CD8-positive, alpha-beta memory T cell (primary cell): ENCODE measurements around the gene BICRAL. TPM values are rescaled to one million over a fixed set of nuclear protein-coding genes. Genes with fewer than 3 reads are reported as not detected.
"Not testable (repeated sequence)": the region's sequence is repeated elsewhere in the genome, so short reads cannot be mapped to it uniquely, and the experiment has no call there.

Source experiments
- CTCF ChIA-PET: fragments of 350-600 bp; sonication (Branson Sonifier 250); formaldehyde crosslinking; loops from one replicate; lab custom pipeline; 2021; ENCODE audit warnings: antibody characterized with exemption; lab: Charles Lee
- POLR2A ChIA-PET: fragments of 350-600 bp; sonication (Branson Sonifier 250); formaldehyde crosslinking; loops from one replicate; lab custom pipeline; 2021; ENCODE audit warnings: antibody characterized with exemption; lab: Charles Lee
- DNase-seq, 5 donors: peaks; one replicate each; pipeline versions ENCODE4 v3.0.0 to v3.0.0-alpha.2; 2020 to 2022; ENCODE audit warnings: mixed read lengths in 1 of 5
- H3K27ac ChIP-seq: one replicate; pipeline ENCODE4 v1.7.0; 2013; ENCODE audit warnings: low read depth, mild to moderate bottlenecking, low read length, moderate library complexity
- H3K27me3 ChIP-seq: 2 replicates; pipeline ENCODE4 v1.7.0; 2013; ENCODE audit warnings: low read length, mild to moderate bottlenecking; ENCODE audit not compliant: insufficient read depth, poor library complexity, severe bottlenecking
- H3K36me3 ChIP-seq: 2 replicates; pipeline ENCODE4 v1.7.0; 2013; ENCODE audit warnings: mild to moderate bottlenecking, low read length, moderate library complexity; ENCODE audit not compliant: insufficient read depth
- H3K4me1 ChIP-seq: 2 replicates; pipeline ENCODE4 v1.7.0; 2013; ENCODE audit warnings: mild to moderate bottlenecking, low read length, moderate library complexity; ENCODE audit not compliant: insufficient read depth
- H3K4me3 ChIP-seq: 2 replicates; pipeline ENCODE4 v1.7.0; 2013; ENCODE audit warnings: mild to moderate bottlenecking, low read length
- H3K9me3 ChIP-seq: 2 replicates; pipeline ENCODE4 v1.7.0; 2013; ENCODE audit warnings: mild to moderate bottlenecking, low read length
- H3K27ac Mint-ChIP-seq, 8 donors: one replicate each; pipeline ENCODE4 v1.8.0; 2020 to 2021; ENCODE audit warnings: mixed read lengths in 8 of 8, mild to moderate bottlenecking in 6 of 8, inconsistent platforms in 3 of 8, moderate library complexity in 3 of 8
- H3K27me3 Mint-ChIP-seq, 2 donors: one replicate each; pipeline ENCODE4 v1.8.0; 2020 to 2021; ENCODE audit warnings: mixed read lengths in 2 of 2, mild to moderate bottlenecking in 1 of 2, moderate library complexity in 1 of 2
- H3K36me3 Mint-ChIP-seq, 3 donors: one replicate each; pipeline ENCODE4 v1.8.0; 2020 to 2021; ENCODE audit warnings: mixed read lengths in 3 of 3, inconsistent platforms in 1 of 3, mild to moderate bottlenecking in 1 of 3
- H3K4me1 Mint-ChIP-seq, 3 donors: one replicate each; pipeline ENCODE4 v1.8.0; 2020 to 2021; ENCODE audit warnings: mixed read lengths in 3 of 3, inconsistent platforms in 1 of 3, mild to moderate bottlenecking in 1 of 3
- H3K4me3 Mint-ChIP-seq, 7 donors: one replicate each; pipeline ENCODE4 v1.8.0; 2020 to 2021; ENCODE audit warnings: mixed read lengths in 7 of 7, mild to moderate bottlenecking in 6 of 7, moderate library complexity in 4 of 7, inconsistent platforms in 2 of 7
- H3K9me3 Mint-ChIP-seq, 5 donors: one replicate each; pipeline ENCODE4 v1.8.0; 2020 to 2022; ENCODE audit warnings: mixed read lengths in 5 of 5, mild to moderate bottlenecking in 3 of 5, moderate library complexity in 2 of 5, inconsistent platforms in 1 of 5
- polyA plus RNA-seq: library from polyadenylated mRNA; unstranded; fragments of 300-500 nt; fragmentation: Illumina TruSeq; gene quantifications from one replicate; pipeline ENCODE4 v1.2.3, GENCODE V29; 2021
- total RNA-seq, 2 experiments: library from RNA; stranded (reverse); gene quantifications; one replicate each; pipeline ENCODE4 v1.2.3, GENCODE V29; 2021

BICRAL gene
- total and polyA plus RNA-seq, 3 experiments from 2014 or later, result 6.8 to 16.8 (median 15.9) TPM

DNA sequence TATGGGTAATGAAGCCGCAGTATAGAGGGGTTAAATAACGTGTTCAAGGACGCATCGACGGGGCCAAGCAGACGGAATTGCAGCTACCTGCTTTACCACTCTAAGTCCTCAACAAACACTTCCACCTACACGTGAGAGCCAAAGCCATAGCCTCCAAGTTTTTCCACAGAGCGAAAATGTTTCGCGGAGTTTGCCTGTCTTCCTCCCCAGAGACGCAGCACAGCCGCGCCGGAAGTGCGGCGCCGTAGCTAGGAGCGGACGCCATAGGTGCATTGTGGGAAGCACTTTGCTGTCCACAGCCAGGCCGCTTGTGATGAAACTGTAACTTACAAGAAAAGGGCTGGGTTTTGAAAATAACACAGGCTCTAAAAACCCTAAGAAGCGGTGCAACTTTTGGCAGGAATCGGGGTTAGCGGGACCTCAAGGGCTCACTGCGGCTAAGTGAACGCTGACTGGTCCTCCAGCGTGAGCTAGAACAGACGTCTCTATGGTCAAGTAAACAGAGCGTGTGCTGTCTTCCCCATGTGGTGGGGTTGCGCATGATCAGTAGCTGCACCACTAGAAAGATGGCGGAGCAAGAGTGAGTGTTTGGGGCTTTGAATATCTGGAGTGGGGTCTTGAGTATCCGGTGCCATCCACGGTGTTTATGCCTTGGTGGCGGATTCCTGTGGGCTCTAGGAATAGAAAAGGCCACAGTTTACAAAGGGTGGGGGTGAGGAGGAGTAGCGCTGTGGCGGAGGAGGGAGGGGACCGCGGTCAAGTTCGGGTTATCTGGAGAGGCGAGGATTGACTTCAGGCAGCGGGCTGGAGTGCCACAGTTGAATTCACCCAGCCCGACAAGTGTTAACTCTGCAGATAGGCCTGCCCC, 97.8 kb downstream of the BICRAL start, which contains the start of gene RPL7L1:
Gene RPL7L1 (plus strand): TSS at position 245 of the 868 bp plus-strand sequence. CDS start 295 bp downstream, at position 540.
- Mint-ChIP-seq H3K9me3 (no peaks in the 10 kb centered on the region), H3K4me1 (peaks cover 24 to 33% (median 33%) of the 10 kb centered on the region in 3 donors), H3K36me3 (peaks cover 5 to 42% (median 13%) of the 10 kb centered on the region in 3 donors), H3K4me3 (peak within 1 kb of the TSS; percentile 91 to 99 (median 99)), H3K27ac (peak within 1 kb of the TSS; percentile 89 to 100 (median 99)), H3K27me3 (no peaks in the 10 kb centered on the region)
- no peaks in the 10 kb centered on the region for H3K27me3 ChIP-seq
- peak within 1 kb of the TSS; percentile 96 for H3K27ac ChIP-seq
- H3K9me3 ChIP-seq, result no peaks in the 10 kb centered on the region
- ChIA-PET CTCF (interaction anchor here (1.1 to 4.0 kb wide), 13 partner anchors 11 to 264 kb away, joined by 3 to 43 read pairs (median 5); partner anchors contain the start of genes BICRAL, CNPY3 and TBCC), POLR2A (interaction anchor here (1.1 to 3.1 kb wide), 12 partner anchors 12 to 218 kb away, joined by 3 to 40 read pairs (median 6); partner anchors contain the start of genes BICRAL, CNPY3 and TBCC)
- peaks cover 14% of the 10 kb centered on the region for H3K36me3 ChIP-seq
- peak; percentile 71 to 92 (median 88) for DNase-seq
- peak within 1 kb of the TSS; percentile 94 for H3K4me3 ChIP-seq
- H3K4me1 ChIP-seq, result peaks cover 12% of the 10 kb centered on the region

DNA sequence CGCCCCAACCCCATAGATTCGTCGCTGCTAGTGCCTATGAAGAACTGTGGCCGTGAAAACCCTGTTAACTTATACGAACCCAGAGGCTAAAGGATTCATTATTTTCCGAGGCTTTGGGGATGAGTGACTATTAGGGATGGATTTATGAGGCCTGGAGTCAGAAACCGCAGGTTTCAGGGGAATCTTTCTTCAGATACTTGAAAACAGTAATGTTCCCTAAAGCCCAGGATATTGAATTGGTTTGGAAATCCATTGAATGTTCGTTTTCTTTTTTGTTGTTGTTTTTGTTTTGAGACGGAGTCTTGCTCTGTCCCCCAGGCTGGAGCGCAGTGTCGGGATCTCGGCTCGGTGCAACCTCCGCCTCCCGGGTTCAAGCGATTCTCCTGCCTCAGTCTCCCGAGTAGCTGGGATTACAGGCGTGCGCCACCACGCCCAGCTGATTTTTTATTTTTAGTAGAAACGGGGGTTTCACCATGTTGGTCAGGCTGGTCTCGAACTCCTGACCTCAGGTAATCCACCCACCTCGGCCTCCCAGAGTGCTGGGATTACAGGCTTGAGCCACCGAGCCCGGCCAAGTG, 98.5 kb downstream of the BICRAL start:
- not testable (repeated sequence) for DNase-seq, H3K27me3 ChIP-seq, H3K9me3 Mint-ChIP-seq, H3K9me3 ChIP-seq, H3K27me3 Mint-ChIP-seq
- H3K4me1 Mint-ChIP-seq, result peaks cover 24 to 33% (median 33%) of the 10 kb centered on the region in 3 donors
- Histone ChIP-seq H3K27ac (peak overlapping the region; percentile 96), H3K4me1 (peaks cover 12% of the 10 kb centered on the region), H3K4me3 (peak overlapping the region; percentile 94), H3K36me3 (peaks cover 21% of the 10 kb centered on the region)
- H3K27ac Mint-ChIP-seq, result peak overlapping the region; percentile 89 to 100 (median 99)
- peak overlapping the region; percentile 91 to 99 (median 99) for H3K4me3 Mint-ChIP-seq
- CTCF ChIA-PET, result interaction anchor here (1.1 to 4.0 kb wide), 13 partner anchors 10 to 218 kb away, joined by 3 to 43 read pairs (median 6); partner anchors contain the start of genes BICRAL, CNPY3 and TBCC
- POLR2A ChIA-PET, result interaction anchor here (1.2 to 3.1 kb wide), 9 partner anchors 11 to 219 kb away, joined by 3 to 40 read pairs (median 16); partner anchors contain the start of genes BICRAL, CNPY3 and TBCC
- peaks cover 5 to 49% (median 15%) of the 10 kb centered on the region in 3 donors for H3K36me3 Mint-ChIP-seq

DNA sequence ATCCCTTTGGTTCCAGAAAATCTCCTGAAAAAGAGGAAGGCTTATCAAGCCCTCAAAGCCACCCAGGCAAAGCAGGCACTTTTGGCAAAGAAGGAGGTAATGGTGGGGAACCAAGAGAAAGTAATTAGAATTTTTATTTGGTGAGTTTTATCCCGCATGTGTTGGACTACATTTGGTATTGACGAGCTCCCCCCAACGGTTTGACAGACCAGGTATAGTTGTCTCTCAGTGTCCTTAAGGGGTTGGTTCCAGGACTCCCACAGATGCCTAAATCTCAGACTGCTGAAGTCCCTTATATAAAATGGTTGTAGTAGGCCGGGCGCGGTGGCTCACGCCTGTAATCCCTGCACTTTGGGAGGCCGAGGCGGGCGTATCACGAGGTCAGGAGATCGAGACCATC, 99.0 kb downstream of the BICRAL start:
- POLR2A ChIA-PET, result interaction anchor here (2.1 to 3.1 kb wide), 3 partner anchors 10 to 109 kb away, joined by 18 to 40 read pairs (median 28); partner anchors contain the start of gene BICRAL
- Mint-ChIP-seq H3K36me3 (peaks cover 5 to 55% (median 16%) of the 10 kb centered on the region in 3 donors), H3K4me1 (peaks cover 24 to 33% (median 33%) of the 10 kb centered on the region in 3 donors), H3K27ac (peak overlapping the region; percentile 89 to 100 (median 99)), H3K4me3 (peak overlapping the region; percentile 91 to 99 (median 99))
- not testable (repeated sequence) for H3K9me3 ChIP-seq, H3K9me3 Mint-ChIP-seq, H3K27me3 Mint-ChIP-seq, H3K27me3 ChIP-seq, DNase-seq
- Histone ChIP-seq H3K36me3 (peaks cover 26% of the 10 kb centered on the region), H3K4me3 (peak overlapping the region; percentile 94), H3K27ac (peak overlapping the region; percentile 96), H3K4me1 (peaks cover 12% of the 10 kb centered on the region)
- CTCF ChIA-PET, result interaction anchor here (1.3 to 3.0 kb wide), 3 partner anchors 10 to 135 kb away, joined by 3 to 14 read pairs (median 11); partner anchors contain the start of gene TBCC

- Histone ChIP-seq H3K36me3 (peaks cover 30% of the 10 kb centered on the region), H3K4me1 (peaks cover 11% of the 10 kb centered on the region), H3K27me3 (no peaks in the 10 kb centered on the region), H3K4me3 (no peak overlapping the region), H3K27ac (no peak overlapping the region), H3K9me3 (no peaks in the 10 kb centered on the region)
- Mint-ChIP-seq H3K4me1 (peaks cover 17 to 34% (median 30%) of the 10 kb centered on the region in 3 donors), H3K36me3 (peaks cover 5 to 72% (median 21%) of the 10 kb centered on the region in 3 donors), H3K27ac (peak overlapping the region in 3 of 8 donors; percentile 17 to 82 (median 21)), H3K4me3 (peak overlapping the region in 1 of 7 donors; percentile 38), H3K27me3 (no peaks in the 10 kb centered on the region), H3K9me3 (no peaks in the 10 kb centered on the region)
- CTCF ChIA-PET, result interaction anchor here (1.4 kb wide), 1 partner anchor 224 kb away, joined by 3 read pairs; no protein-coding TSS in a partner anchor
- POLR2A ChIA-PET, result no interaction called here
- no peak for DNase-seq
These were observed 103.8 kb downstream of the BICRAL start for GRCh38 chr6:42885702-42886101.

DNA sequence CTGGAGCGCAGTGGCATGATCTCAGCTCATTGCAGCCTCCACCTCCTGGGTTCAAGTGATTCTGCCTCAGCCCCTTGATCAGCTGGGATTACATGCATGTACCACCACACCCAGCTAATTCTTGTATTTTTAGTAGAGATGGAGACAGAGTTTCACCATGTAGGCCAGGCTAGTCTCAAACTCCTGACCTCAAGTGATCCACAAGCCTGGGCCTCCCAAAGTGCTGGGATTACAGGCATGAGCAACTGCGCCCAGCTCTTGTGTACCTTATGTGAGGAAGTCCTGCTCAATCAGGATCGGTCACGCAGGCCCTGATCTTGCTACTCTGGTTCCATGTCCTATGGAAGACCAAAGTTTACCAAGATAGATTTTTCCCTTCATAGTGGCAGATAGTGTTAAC, 106.3 kb downstream of the BICRAL start:
- Mint-ChIP-seq H3K4me3 (peak overlapping the region in 2 of 7 donors; percentile 50 to 61), H3K4me1 (peaks cover 17 to 31% (median 28%) of the 10 kb centered on the region in 3 donors), H3K27ac (peak overlapping the region in 1 of 8 donors; percentile 82), H3K36me3 (peaks cover 5 to 64% (median 18%) of the 10 kb centered on the region in 3 donors)
- H3K9me3 Mint-ChIP-seq, H3K27me3 Mint-ChIP-seq, DNase-seq, H3K27me3 ChIP-seq, H3K9me3 ChIP-seq, H3K27ac ChIP-seq, CTCF ChIA-PET, H3K4me3 ChIP-seq, POLR2A ChIA-PET: not testable (repeated sequence)
- peaks cover 29% of the 10 kb centered on the region for H3K36me3 ChIP-seq
- H3K4me1 ChIP-seq, result peaks cover 16% of the 10 kb centered on the region

DNA sequence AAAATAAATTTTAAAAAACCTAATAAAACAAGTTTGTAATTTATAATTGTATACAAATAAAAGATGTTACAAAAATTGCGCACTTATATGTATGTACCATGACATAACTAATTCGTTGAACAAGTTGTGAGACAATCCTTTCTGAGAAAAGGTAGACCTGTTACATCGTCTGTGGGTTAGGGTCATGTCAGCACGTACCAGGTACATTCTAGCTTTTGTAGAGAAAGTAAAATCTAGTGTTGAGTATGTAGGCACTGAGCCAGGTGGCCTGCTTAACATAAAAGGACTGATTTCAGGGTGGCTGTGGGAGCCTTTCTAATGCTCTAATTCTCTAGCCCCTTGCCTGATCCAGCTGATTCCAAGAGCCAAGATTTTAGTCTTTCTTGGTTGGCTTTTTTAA, 108.0 kb downstream of the BICRAL start:
- Histone ChIP-seq H3K36me3 (peaks cover 13% of the 10 kb centered on the region), H3K4me3 (peak overlapping the region; percentile 99), H3K4me1 (peaks cover 16% of the 10 kb centered on the region), H3K27me3 (no peaks in the 10 kb centered on the region), H3K9me3 (no peaks in the 10 kb centered on the region), H3K27ac (peak overlapping the region; percentile 85)
- POLR2A ChIA-PET, result interaction anchor here (1.2 to 3.6 kb wide), 2 partner anchors 10 to 85 kb away, joined by 3 to 28 read pairs; partner anchors contain the start of gene RPL7L1
- H3K4me3 Mint-ChIP-seq, result peak overlapping the region; percentile 94 to 100 (median 99)
- H3K27me3 Mint-ChIP-seq, result no peaks in the 10 kb centered on the region
- peaks cover 13 to 23% (median 20%) of the 10 kb centered on the region in 3 donors for H3K4me1 Mint-ChIP-seq
- H3K9me3 Mint-ChIP-seq, result no peaks in the 10 kb centered on the region
- CTCF ChIA-PET, result interaction anchor here (1.6 to 2.5 kb wide), 2 partner anchors 8 to 228 kb away, joined by 7 to 11 read pairs; no protein-coding TSS in a partner anchor
- H3K27ac Mint-ChIP-seq, result peak overlapping the region; percentile 81 to 98 (median 96)
- H3K36me3 Mint-ChIP-seq, result peaks cover 0 to 48% (median 6%) of the 10 kb centered on the region in 3 donors
- DNase-seq, result no peak
